Activated naive CD8-positive, alpha-beta T cell treated with anti-CD3 and anti-CD28 coated beads, Interleukin-2, amount 10 ng/mL, durations not matched to agents 7 days and 5 days (primary cell): Measurements from ENCODE around the gene DNAJC18. TPM values are rescaled to one million over a fixed set of nuclear protein-coding genes. Genes with fewer than 3 reads are reported as not detected.
A peak's percentile ranks its signal among the peaks of the same experiment; 100 is the strongest.

Experiments used
- ATAC-seq: fragments of 150-1000 bp; cut with Tn5 transposase; one replicate; pipeline ENCODE4 v1.10.0; 2021; ENCODE audit warnings: low read depth, moderate library complexity
- POLR2A ChIA-PET: fragments of 350-600 bp; sonication (Branson Sonifier 250); formaldehyde crosslinking; loops from one replicate; lab custom pipeline; 2021; ENCODE audit warnings: antibody characterized with exemption; lab: Charles Lee
- DNase-seq: peaks from one replicate; pipeline ENCODE4 v3.0.0; 2021
- H3K27ac Mint-ChIP-seq: one replicate; pipeline ENCODE4 v1.8.0; 2022; ENCODE audit warnings: mild to moderate bottlenecking, mixed read lengths
- H3K27me3 Mint-ChIP-seq: one replicate; pipeline ENCODE4 v1.8.0; 2022; ENCODE audit warnings: mild to moderate bottlenecking, moderate library complexity, mixed read lengths
- H3K36me3 Mint-ChIP-seq: one replicate; pipeline ENCODE4 v1.8.0; 2021; ENCODE audit warnings: mild to moderate bottlenecking, mixed read lengths
- H3K4me1 Mint-ChIP-seq: one replicate; pipeline ENCODE4 v1.8.0; 2021; ENCODE audit warnings: mixed read lengths
- H3K4me3 Mint-ChIP-seq: one replicate; pipeline ENCODE4 v1.8.0; 2022; ENCODE audit warnings: mild to moderate bottlenecking, moderate library complexity, mixed read lengths
- H3K9me3 Mint-ChIP-seq: one replicate; pipeline ENCODE4 v1.8.0; 2021; ENCODE audit warnings: mixed read lengths
- total RNA-seq, 2 experiments: library from RNA; stranded (reverse); gene quantifications; one replicate each; pipeline ENCODE4 v1.2.3, GENCODE V29; 2021

Gene DNAJC18
- total RNA-seq, 2 experiments from 2014 or later, result 4.2 to 5.7 TPM

GRCh38 chr5:139404484-139404840 lies 34.9 kb downstream of the DNAJC18 start:
- POLR2A ChIA-PET, result interaction anchor here (1.0 to 4.6 kb wide), 6 partner anchors 9 to 157 kb away, joined by 4 to 28 read pairs (median 4); partner anchors contain the start of genes MATR3, MZB1 and UBE2D2
- DNase-seq, result no peak
- peaks cover 32% of the 10 kb centered on the region for H3K4me1 Mint-ChIP-seq
- H3K4me3 Mint-ChIP-seq, result peak overlapping the region; percentile 96
- H3K27me3 Mint-ChIP-seq, result no peaks in the 10 kb centered on the region
- H3K27ac Mint-ChIP-seq, result peak overlapping the region; percentile 100
- no peaks in the 10 kb centered on the region for H3K9me3 Mint-ChIP-seq
- no peak for ATAC-seq
- peaks cover 2% of the 10 kb centered on the region for H3K36me3 Mint-ChIP-seq

DNA sequence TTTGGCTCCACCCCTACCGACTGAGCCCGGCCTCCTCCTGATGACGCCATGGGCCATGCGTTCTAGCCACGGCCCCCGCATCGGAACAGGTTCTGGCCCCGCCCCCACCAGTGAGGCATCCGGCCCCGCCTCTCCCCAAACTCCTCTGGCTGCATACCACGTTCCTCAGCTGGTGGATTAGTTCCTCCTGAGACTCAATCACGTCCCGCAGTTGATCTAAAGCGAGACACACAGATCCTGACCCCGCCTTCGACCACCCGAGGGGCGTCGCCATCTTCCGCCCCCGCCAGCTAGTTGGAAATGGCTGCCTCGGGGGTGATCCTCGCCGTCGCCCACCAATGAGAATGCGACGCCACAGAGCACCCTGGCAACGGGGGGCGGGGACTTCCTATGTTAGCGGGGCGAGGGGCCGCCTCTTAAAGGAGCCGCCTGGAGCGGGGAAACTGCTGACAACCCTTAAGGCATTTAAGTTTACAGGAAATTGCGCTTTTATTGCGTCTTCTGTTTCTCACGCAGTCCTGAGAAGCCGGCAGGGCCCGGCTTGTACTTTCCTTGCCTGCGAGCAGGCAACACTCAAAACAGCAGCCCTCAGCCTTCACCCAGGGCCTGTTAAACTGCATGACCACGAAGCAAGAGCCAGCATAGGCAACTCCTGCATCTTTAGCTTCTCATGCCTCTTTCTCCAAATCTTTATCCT lies 35.4 kb downstream of the DNAJC18 start, which contains the start of gene SPATA24:
Gene SPATA24, minus strand, starts transcription at position 303 of the 697 bp plus-strand sequence. Its CDS starts 29 bp downstream, at position 274.
- H3K9me3 Mint-ChIP-seq, result no peaks in the 10 kb centered on the region
- H3K36me3 Mint-ChIP-seq, result peaks cover 4% of the 10 kb centered on the region
- POLR2A ChIA-PET, result interaction anchor here (0.7 to 4.6 kb wide), 8 partner anchors 8 to 157 kb away, joined by 3 to 28 read pairs (median 4); partner anchors contain the start of genes MATR3, MZB1 and UBE2D2
- peak within 1 kb of the TSS; percentile 100 for H3K27ac Mint-ChIP-seq
- H3K4me3 Mint-ChIP-seq, result peak within 1 kb of the TSS; percentile 96
- DNase-seq, result peak; percentile 96
- peak; percentile 94 for ATAC-seq
- no peaks in the 10 kb centered on the region for H3K27me3 Mint-ChIP-seq
- H3K4me1 Mint-ChIP-seq, result peaks cover 35% of the 10 kb centered on the region

DNA sequence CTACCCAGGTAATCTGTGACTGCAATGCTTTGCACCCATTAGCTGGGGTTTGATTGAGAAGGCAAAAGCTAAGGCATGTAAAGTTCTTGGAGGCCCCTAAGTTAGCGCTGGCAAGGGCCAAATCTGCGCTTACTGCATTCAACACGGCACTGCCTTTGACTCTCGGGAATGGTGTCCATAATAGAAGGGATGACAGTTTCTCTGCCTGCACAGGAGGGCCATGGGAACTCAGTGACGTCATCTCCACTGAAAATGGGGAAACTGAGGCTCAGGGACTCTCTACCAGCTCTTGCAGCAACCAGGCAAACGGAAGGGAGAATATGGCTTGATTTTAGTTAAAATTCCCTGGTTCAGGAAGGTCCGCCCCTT lies 35.9 kb downstream of the DNAJC18 start:
- Mint-ChIP-seq H3K4me1 (peaks cover 35% of the 10 kb centered on the region), H3K27ac (peak overlapping the region; percentile 100)
- no peak for ATAC-seq

GRCh38 chr5:139402561-139403158 lies 36.7 kb downstream of the DNAJC18 start:
- H3K4me1 Mint-ChIP-seq, result peaks cover 32% of the 10 kb centered on the region
- H3K27ac Mint-ChIP-seq, result peak overlapping the region; percentile 100
- POLR2A ChIA-PET, result interaction anchor here (1.2 to 4.6 kb wide), 5 partner anchors 10 to 158 kb away, joined by 3 to 28 read pairs (median 4); partner anchors contain the start of genes MZB1 and UBE2D2
- DNase-seq, result no peak
- no peaks in the 10 kb centered on the region for H3K9me3 Mint-ChIP-seq
- H3K4me3 Mint-ChIP-seq, result peak overlapping the region; percentile 96
- peaks cover 8% of the 10 kb centered on the region for H3K36me3 Mint-ChIP-seq
- H3K27me3 Mint-ChIP-seq, result no peaks in the 10 kb centered on the region
- ATAC-seq, result no peak

More for the DNA sequence above, 35.9 kb downstream of the DNAJC18 start:
- H3K36me3 Mint-ChIP-seq, result peaks cover 4% of the 10 kb centered on the region
- no peaks in the 10 kb centered on the region for H3K9me3 Mint-ChIP-seq
- no peak for DNase-seq
- H3K27me3 Mint-ChIP-seq, result no peaks in the 10 kb centered on the region
- POLR2A ChIA-PET, result interaction anchor here (0.7 to 4.6 kb wide), 9 partner anchors 8 to 158 kb away, joined by 3 to 28 read pairs (median 4); partner anchors contain the start of genes MATR3, MZB1 and UBE2D2
- peak overlapping the region; percentile 96 for H3K4me3 Mint-ChIP-seq

- Mint-ChIP-seq H3K4me3 (no peak overlapping the region), H3K9me3 (no peaks in the 10 kb centered on the region), H3K27ac (no peak overlapping the region), H3K4me1 (peaks cover 35% of the 10 kb centered on the region), H3K36me3 (peaks cover 11% of the 10 kb centered on the region), H3K27me3 (no peaks in the 10 kb centered on the region)
- ATAC-seq (no peak), DNase-seq (no peak)
- POLR2A ChIA-PET, result interaction anchor here (1.3 to 4.6 kb wide), 2 partner anchors 8 to 11 kb away, joined by 5 to 28 read pairs; partner anchors contain the start of gene MZB1
These were observed 37.8 kb downstream of the DNAJC18 start for GRCh38 chr5:139401546-139401945.

DNA sequence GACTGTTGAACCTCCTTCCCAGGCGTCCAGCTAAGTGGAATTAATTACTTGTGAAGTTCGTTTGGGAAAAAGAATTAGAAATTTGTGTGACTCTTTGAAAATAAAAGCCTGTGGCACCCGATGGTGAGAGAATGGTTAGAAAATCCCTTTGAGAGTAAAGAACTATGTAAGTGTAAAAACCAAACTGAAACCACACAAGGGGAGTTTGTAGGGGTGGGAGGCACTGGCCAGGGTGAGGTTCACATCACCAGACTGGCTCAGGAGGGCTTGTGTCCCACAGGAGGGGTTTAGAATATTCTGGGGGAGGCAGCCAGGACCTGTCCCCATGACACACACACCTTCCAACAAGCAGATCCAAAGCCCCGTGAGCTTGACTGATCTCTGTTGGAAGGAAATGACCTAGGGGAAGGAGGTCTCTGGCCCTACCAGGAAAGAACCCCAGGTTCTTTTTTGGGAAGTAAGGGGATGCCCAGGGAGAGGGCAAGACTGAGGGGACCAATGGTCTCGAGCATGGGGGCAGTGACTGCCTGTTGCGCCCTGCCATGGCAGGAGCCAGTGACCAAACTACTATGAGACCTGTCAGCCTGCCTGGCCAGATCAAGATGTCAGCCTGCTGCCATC lies 39.7 kb downstream of the DNAJC18 start:
- POLR2A ChIA-PET, result interaction anchor here (1.1 to 1.9 kb wide), 2 partner anchors 9 to 16 kb away, joined by 3 to 7 read pairs; partner anchors contain the start of gene MZB1
- H3K4me1 Mint-ChIP-seq, result peaks cover 43% of the 10 kb centered on the region
- no peak for DNase-seq

GRCh38 chr5:139397921-139398320 lies 41.4 kb downstream of the DNAJC18 start:
- POLR2A ChIA-PET, result interaction anchor here (0.7 kb wide), 1 partner anchor 207 kb away, joined by 3 read pairs; no protein-coding TSS in a partner anchor
- Mint-ChIP-seq H3K4me1 (peaks cover 31% of the 10 kb centered on the region), H3K36me3 (peaks cover 16% of the 10 kb centered on the region), H3K27ac (no peak overlapping the region), H3K4me3 (no peak overlapping the region), H3K9me3 (no peaks in the 10 kb centered on the region), H3K27me3 (no peaks in the 10 kb centered on the region)
- no peak for DNase-seq
- no peak for ATAC-seq

More for the DNA sequence above, 39.7 kb downstream of the DNAJC18 start:
- Mint-ChIP-seq H3K27me3 (no peaks in the 10 kb centered on the region), H3K27ac (no peak overlapping the region), H3K9me3 (no peaks in the 10 kb centered on the region), H3K36me3 (peaks cover 16% of the 10 kb centered on the region), H3K4me3 (no peak overlapping the region)
- no peak for ATAC-seq

DNA sequence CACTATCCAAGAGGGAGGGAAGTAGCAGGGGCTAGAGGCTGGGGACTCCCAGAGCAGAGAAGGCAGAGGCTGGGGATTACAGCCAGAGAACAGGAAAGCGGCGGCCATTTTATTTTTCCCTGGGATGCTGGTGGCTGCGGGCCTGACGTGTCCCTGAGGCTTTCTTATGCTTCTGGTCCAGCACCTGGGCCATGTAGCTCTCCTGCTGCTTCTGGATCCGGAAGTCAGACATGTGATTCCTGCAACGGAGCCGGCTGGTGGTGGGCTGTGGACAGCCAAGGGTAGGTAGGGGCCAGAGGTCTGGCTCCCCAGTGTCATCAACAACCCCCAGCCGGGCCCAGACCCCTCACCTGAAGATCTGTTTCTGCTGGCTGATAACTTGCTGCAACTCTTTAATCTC lies 42.6 kb downstream of the DNAJC18 start:
- no peak for ATAC-seq
- Mint-ChIP-seq H3K4me1 (peaks cover 27% of the 10 kb centered on the region), H3K9me3 (no peaks in the 10 kb centered on the region), H3K36me3 (peaks cover 17% of the 10 kb centered on the region), H3K27ac (no peak overlapping the region), H3K4me3 (no peak overlapping the region), H3K27me3 (no peaks in the 10 kb centered on the region)
- no peak for DNase-seq
- POLR2A ChIA-PET, result interaction anchor here (0.8 to 1.2 kb wide), 3 partner anchors 15 to 97 kb away, joined by 3 read pairs; partner anchors contain the start of gene STING1

- Mint-ChIP-seq H3K36me3 (peaks cover 15% of the 10 kb centered on the region), H3K4me3 (no peak overlapping the region), H3K9me3 (no peaks in the 10 kb centered on the region), H3K4me1 (peaks cover 33% of the 10 kb centered on the region), H3K27ac (no peak overlapping the region), H3K27me3 (no peaks in the 10 kb centered on the region)
- POLR2A ChIA-PET, result interaction anchor here (0.8 to 1.2 kb wide), 5 partner anchors 8 to 96 kb away, joined by 3 to 4 read pairs (median 3); partner anchors contain the start of genes SPATA24 and STING1
- DNase-seq (no peak), ATAC-seq (no peak)
These were observed 43.3 kb downstream of the DNAJC18 start for GRCh38 chr5:139395844-139396640.

- peak within 1 kb of the TSS; percentile 95 for H3K27ac Mint-ChIP-seq
- ATAC-seq, result no peak
These were observed 44.4 kb downstream of the DNAJC18 start, which contains the start of gene PROB1 for GRCh38 chr5:139394654-139395566. Gene PROB1 (minus strand): TSS chr5:139395104. CDS start chr5:139395081, 23 bp downstream.

DNA sequence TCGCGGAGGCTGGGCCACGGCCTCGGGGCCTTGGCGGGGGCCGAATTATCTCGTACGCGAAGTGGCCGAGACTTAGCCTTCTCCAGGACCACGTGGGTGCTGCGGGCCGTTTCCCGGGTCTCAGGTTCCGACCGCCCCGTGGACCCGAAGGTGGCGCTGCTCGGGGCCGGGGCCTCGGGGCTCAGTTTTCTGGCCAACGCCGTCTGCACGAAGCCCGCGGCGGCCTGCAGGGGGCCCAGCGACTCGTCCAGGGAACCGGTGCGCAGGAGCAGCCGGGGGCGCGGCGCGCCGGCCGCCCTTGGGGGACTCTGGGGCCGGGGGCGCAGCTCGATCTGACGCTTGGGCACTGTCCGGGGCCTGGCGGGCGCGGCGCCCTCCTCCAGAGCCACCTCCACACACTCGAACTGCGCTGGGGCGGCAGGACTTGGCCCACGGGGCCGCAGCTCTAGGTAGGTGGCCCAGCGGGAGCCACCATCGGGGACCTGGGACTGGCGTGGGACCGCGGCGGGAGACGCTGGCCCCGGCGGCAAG lies 45.1 kb downstream of the DNAJC18 start:
- H3K4me1 Mint-ChIP-seq, result peaks cover 46% of the 10 kb centered on the region
- POLR2A ChIA-PET, result interaction anchor here (0.5 to 9.1 kb wide), 4 partner anchors 10 to 101 kb away, joined by 3 to 105 read pairs (median 5); partner anchors contain the start of genes MATR3, PAIP2 and SPATA24
- ATAC-seq (peak; percentile 6), DNase-seq (peak; percentile 84)
- no peaks in the 10 kb centered on the region for H3K9me3 Mint-ChIP-seq
- no peaks in the 10 kb centered on the region for H3K27me3 Mint-ChIP-seq
- peaks cover 18% of the 10 kb centered on the region for H3K36me3 Mint-ChIP-seq
- H3K4me3 Mint-ChIP-seq, result peak overlapping the region; percentile 96
- peak overlapping the region; percentile 95 for H3K27ac Mint-ChIP-seq

More at GRCh38 chr5:139394654-139395566, 44.4 kb downstream of the DNAJC18 start, which contains the start of gene PROB1:
- DNase-seq, result no peak
- POLR2A ChIA-PET, result interaction anchor here (0.5 to 2.3 kb wide), 4 partner anchors 9 to 101 kb away, joined by 3 to 6 read pairs (median 4); partner anchors contain the start of genes MATR3 and SPATA24
- Mint-ChIP-seq H3K4me3 (peak within 1 kb of the TSS; percentile 96), H3K4me1 (peaks cover 45% of the 10 kb centered on the region), H3K9me3 (no peaks in the 10 kb centered on the region), H3K36me3 (peaks cover 15% of the 10 kb centered on the region), H3K27me3 (no peaks in the 10 kb centered on the region)
